WERI-Rb-1 (cell line): ENCODE results near the gene AGPAT3.

Experiments
- DNase-seq: peaks from one replicate; pipeline ENCODE4 v3.0.0-alpha.2; 2020
- H3K27ac ChIP-seq: fragments of 250-450 bp; sonication (Bioruptor Pico); 2 replicates; pipeline ENCODE4 v1.5.1; 2020; ENCODE audit warnings: mild to moderate bottlenecking, moderate library complexity
- H3K27me3 ChIP-seq: fragments of 250-450 bp; sonication (Bioruptor Pico); 2 replicates; pipeline ENCODE4 v1.5.1; 2021; ENCODE audit warnings: mild to moderate bottlenecking, low read depth, moderate library complexity; ENCODE audit not compliant: insufficient read depth, severe bottlenecking
- H3K36me3 ChIP-seq: fragments of 250-450 bp; sonication (Bioruptor Pico); 2 replicates; pipeline ENCODE4 v1.5.1; 2020; ENCODE audit warnings: mild to moderate bottlenecking, moderate library complexity
- H3K4me3 ChIP-seq: 2 replicates; pipeline ENCODE4 v1.5.1; 2011; ENCODE audit warnings: low read depth, mild to moderate bottlenecking, control low read depth, low read length
- H3K9me3 ChIP-seq: fragments of 250-450 bp; sonication (Bioruptor Pico); 2 replicates; pipeline ENCODE4 v1.5.1; 2021; ENCODE audit warnings: mild to moderate bottlenecking, moderate library complexity; ENCODE audit not compliant: severe bottlenecking
- CTCF ChIP-seq: IDR thresholded peaks from 2 replicates; pipeline ENCODE4 v1.5.1; 2011; ENCODE audit warnings: low read depth, mild to moderate bottlenecking, control low read depth, inconsistent platforms, low read length

Gene AGPAT3

GRCh38 chr21:43984905-43985689 lies 120.1 kb downstream of the AGPAT3 start:
- TF ChIP-seq CTCF: no peak
- Histone ChIP-seq H3K4me3 (no peak overlapping the region), H3K27ac (no peak overlapping the region), H3K36me3 (peaks cover 27% of the 10 kb centered on the region), H3K27me3 (no peaks in the 10 kb centered on the region), H3K9me3 (no peaks in the 10 kb centered on the region)
- no peak for DNase-seq

GRCh38 chr21:43985690-43986251 lies 120.7 kb downstream of the AGPAT3 start:
- Histone ChIP-seq H3K27me3 (no peaks in the 10 kb centered on the region), H3K9me3 (no peaks in the 10 kb centered on the region), H3K4me3 (no peak overlapping the region), H3K36me3 (peaks cover 23% of the 10 kb centered on the region), H3K27ac (no peak overlapping the region)
- DNase-seq: no peak
- no peak for TF ChIP-seq CTCF

- Histone ChIP-seq H3K36me3 (peaks cover 13% of the 10 kb centered on the region), H3K27ac (no peak overlapping the region), H3K27me3 (no peaks in the 10 kb centered on the region), H3K4me3 (no peak overlapping the region), H3K9me3 (no peaks in the 10 kb centered on the region)
- TF ChIP-seq CTCF: no peak
- DNase-seq: no peak
Measured at GRCh38 chr21:43986544-43987451, 121.8 kb downstream of the AGPAT3 start.

GRCh38 chr21:43987509-43987908 lies 122.5 kb downstream of the AGPAT3 start:
- H3K9me3 ChIP-seq: no peaks in the 10 kb centered on the region
- peaks cover 6% of the 10 kb centered on the region for H3K36me3 ChIP-seq
- no peak for TF ChIP-seq CTCF
- H3K27me3 ChIP-seq: no peaks in the 10 kb centered on the region
- H3K27ac ChIP-seq: no peak overlapping the region
- H3K4me3 ChIP-seq: no peak overlapping the region
- DNase-seq: no peak

GRCh38 chr21:43988016-43988415 lies 123.0 kb downstream of the AGPAT3 start:
- no peak overlapping the region for H3K27ac ChIP-seq
- peaks cover under 1% of the 10 kb centered on the region; the same call in 1 of the 2 replicates for H3K36me3 ChIP-seq
- DNase-seq: no peak
- no peak for TF ChIP-seq CTCF
- no peak overlapping the region for H3K4me3 ChIP-seq
- H3K27me3 ChIP-seq: no peaks in the 10 kb centered on the region
- H3K9me3 ChIP-seq: no peaks in the 10 kb centered on the region
